Sigmoid colon (tissue), 4 donors: ENCODE results near the gene PADI6.

Experiments used
- POLR2A ChIP-seq, 2 donors: fragments of 450-650 bp; IDR thresholded peaks; one replicate each; pipeline ENCODE4 v1.6.1; 2016; ENCODE audit warnings: antibody characterized with exemption in 2 of 2, mild to moderate bottlenecking in 2 of 2, moderate library complexity in 2 of 2
- POLR2AphosphoS5 ChIP-seq, 4 donors: sonication (generic); formaldehyde crosslinking; IDR thresholded peaks; one replicate each; pipeline ENCODE4 v1.6.1; 2017; ENCODE audit warnings: antibody characterized with exemption in 4 of 4
- TF ChIP-seq, protein P1 (sequence below), 4 experiments: fragments of 450-650 bp in 3 of 4; fragments of 200-600 bp in 1 of 4; IDR thresholded peaks; one replicate each; pipeline ENCODE4 v1.5.1; 2016 to 2019; ENCODE audit warnings: antibody characterized with exemption in 4 of 4, mild to moderate bottlenecking in 3 of 4, moderate library complexity in 2 of 4

DNA sequence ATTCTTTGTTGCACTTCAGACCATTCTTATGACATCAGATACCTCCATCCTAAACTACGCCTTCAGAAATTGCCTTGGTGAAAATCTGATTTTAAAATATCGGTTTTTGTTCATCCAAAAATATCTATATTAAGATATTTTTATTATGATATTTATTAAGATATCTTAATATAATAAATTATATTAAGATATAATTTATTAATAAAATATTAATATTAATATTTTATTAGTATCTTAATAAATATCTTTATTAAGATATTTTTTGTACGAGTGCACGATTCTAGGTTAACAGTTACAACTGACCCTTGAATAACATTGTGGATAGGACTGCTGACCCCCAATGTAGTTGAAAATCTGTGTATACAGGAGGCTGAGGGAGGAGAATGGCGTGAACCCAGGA, 43.1 kb upstream of the PADI6 start:
- TF ChIP-seq, protein P1, sequence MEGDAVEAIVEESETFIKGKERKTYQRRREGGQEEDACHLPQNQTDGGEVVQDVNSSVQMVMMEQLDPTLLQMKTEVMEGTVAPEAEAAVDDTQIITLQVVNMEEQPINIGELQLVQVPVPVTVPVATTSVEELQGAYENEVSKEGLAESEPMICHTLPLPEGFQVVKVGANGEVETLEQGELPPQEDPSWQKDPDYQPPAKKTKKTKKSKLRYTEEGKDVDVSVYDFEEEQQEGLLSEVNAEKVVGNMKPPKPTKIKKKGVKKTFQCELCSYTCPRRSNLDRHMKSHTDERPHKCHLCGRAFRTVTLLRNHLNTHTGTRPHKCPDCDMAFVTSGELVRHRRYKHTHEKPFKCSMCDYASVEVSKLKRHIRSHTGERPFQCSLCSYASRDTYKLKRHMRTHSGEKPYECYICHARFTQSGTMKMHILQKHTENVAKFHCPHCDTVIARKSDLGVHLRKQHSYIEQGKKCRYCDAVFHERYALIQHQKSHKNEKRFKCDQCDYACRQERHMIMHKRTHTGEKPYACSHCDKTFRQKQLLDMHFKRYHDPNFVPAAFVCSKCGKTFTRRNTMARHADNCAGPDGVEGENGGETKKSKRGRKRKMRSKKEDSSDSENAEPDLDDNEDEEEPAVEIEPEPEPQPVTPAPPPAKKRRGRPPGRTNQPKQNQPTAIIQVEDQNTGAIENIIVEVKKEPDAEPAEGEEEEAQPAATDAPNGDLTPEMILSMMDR (IDR thresholded peaks at IDR 0.05) = no peak
- TF ChIP-seq POLR2A (IDR thresholded peaks at IDR 0.05) (no peak), POLR2AphosphoS5 (IDR thresholded peaks at IDR 0.05) (no peak)
